ENCODE data around the gene JUNB.

DNA sequence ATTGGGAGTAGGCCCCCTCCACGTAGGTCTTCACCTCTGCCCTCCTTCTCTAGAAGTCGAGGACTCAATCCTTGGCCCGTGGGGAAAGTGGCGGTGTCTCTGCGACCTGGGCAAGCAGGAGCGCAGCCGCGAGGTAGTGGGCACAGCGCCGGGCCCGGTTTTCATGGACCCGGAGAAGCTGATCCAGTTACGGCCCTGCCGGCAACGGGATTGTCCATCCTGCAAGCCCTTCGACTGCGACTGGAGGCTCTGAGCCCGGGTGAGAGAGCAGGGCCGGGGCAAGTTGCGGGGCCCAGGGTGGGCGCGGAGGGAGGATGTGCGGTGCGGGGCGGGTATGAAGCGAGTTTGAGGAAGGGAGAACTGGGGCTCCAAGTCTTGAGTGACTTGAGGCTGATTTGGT, 12.8 kb downstream of the JUNB start:
- TF ChIP-seq, protein P1, sequence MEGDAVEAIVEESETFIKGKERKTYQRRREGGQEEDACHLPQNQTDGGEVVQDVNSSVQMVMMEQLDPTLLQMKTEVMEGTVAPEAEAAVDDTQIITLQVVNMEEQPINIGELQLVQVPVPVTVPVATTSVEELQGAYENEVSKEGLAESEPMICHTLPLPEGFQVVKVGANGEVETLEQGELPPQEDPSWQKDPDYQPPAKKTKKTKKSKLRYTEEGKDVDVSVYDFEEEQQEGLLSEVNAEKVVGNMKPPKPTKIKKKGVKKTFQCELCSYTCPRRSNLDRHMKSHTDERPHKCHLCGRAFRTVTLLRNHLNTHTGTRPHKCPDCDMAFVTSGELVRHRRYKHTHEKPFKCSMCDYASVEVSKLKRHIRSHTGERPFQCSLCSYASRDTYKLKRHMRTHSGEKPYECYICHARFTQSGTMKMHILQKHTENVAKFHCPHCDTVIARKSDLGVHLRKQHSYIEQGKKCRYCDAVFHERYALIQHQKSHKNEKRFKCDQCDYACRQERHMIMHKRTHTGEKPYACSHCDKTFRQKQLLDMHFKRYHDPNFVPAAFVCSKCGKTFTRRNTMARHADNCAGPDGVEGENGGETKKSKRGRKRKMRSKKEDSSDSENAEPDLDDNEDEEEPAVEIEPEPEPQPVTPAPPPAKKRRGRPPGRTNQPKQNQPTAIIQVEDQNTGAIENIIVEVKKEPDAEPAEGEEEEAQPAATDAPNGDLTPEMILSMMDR (IDR thresholded peaks at IDR 0.05): no peak
- no peak for TF ChIP-seq POLR2A (IDR thresholded peaks at IDR 0.05)

All from transverse colon (tissue), 3 donors.